H1 (cell line): ENCODE data around the gene KRTAP12-2.

Experiments
- JUN ChIP-seq: IDR thresholded peaks from 2 replicates; pipeline ENCODE4 v1.6.1; 2011; ENCODE audit warnings: low read depth, mild to moderate bottlenecking, improper control_type of control experiment, low read length
- POLR2A ChIP-seq, 2 experiments: IDR thresholded peaks; 1 replicate in 1 of 2; 2 replicates in 1 of 2; pipeline ENCODE4 v1.6.1; 2011; ENCODE audit warnings: low read depth in 2 of 2, low read length in 2 of 2, mild to moderate bottlenecking in 2 of 2; ENCODE audit errors: control extremely low read depth in 1 of 2
- POLR2AphosphoS5 ChIP-seq: IDR thresholded peaks from 2 replicates; pipeline ENCODE4 v1.6.1; 2011; ENCODE audit warnings: low read depth, low read length
- USF2 ChIP-seq: IDR thresholded peaks from 2 replicates; pipeline ENCODE4 v1.6.1; 2011; ENCODE audit warnings: low read length, improper control_type of control experiment
- ZNF274 ChIP-seq: IDR thresholded peaks from 2 replicates; pipeline ENCODE4 v1.7.0; 2012; ENCODE audit warnings: low read length, borderline replicate concordance; ENCODE audit errors: extremely low read depth

GRCh38 chr21:44623575-44623974 is 43.2 kb downstream of the KRTAP12-2 start:
- TF ChIP-seq POLR2AphosphoS5 (no peak), POLR2A (IDR thresholded peaks at IDR 0.05; ENCODE audit: control extremely low read depth in 1 of 2, low read depth in 2 of 2, low read length in 2 of 2) (no peak), JUN (no peak), USF2 (no peak), ZNF274 (no peak)
